Adrenal gland (tissue), 12 donors: Measurements from ENCODE around the gene WIPF3. TPM values are rescaled to one million over a fixed set of nuclear protein-coding genes. Genes with fewer than 3 reads are reported as not detected.

Source experiments
- DNase-seq, 7 donors: peaks; one replicate each; pipeline ENCODE4 v3.0.0-alpha.2; 2019 to 2020
- H3K27ac ChIP-seq, 5 donors: fragments of 200-600 bp; sonication (generic) in 4 of 5; 1 replicate in 3 of 5; 2 replicates in 2 of 5; pipeline versions ENCODE4 v1.5.1 to v1.8.0; 2016 to 2020; ENCODE audit warnings: mild to moderate bottlenecking in 1 of 5
- H3K27me3 ChIP-seq: fragments of 200-600 bp; 2 replicates; pipeline ENCODE4 v1.8.0; 2021
- H3K36me3 ChIP-seq, 2 donors: fragments of 200-600 bp; replicated peaks in 1 of 2; 1 replicate in 1 of 2; 2 replicates in 1 of 2; pipeline versions ENCODE4 v1.5.1 to v1.8.0; 2018 to 2022
- H3K4me1 ChIP-seq, 2 donors: fragments of 200-600 bp; replicated peaks in 1 of 2; 1 replicate in 1 of 2; 2 replicates in 1 of 2; pipeline versions ENCODE4 v1.5.1 to v1.8.0; 2018 to 2021
- H3K4me3 ChIP-seq, 4 donors: fragments of 200-600 bp; sonication (generic) in 3 of 4; one replicate each; pipeline ENCODE4 v1.5.1; 2016 to 2018
- H3K9me3 ChIP-seq, 3 donors: fragments of 200-600 bp; sonication (generic) in 1 of 3; replicated peaks in 1 of 3; 1 replicate in 2 of 3; 2 replicates in 1 of 3; pipeline versions ENCODE4 v1.5.1 to v1.8.0; 2016 to 2021
- POLR2A ChIP-seq, 2 donors: fragments of 450-650 bp; IDR thresholded peaks; one replicate each; pipeline ENCODE4 v1.6.1; 2017; ENCODE audit warnings: antibody characterized with exemption in 2 of 2, mild to moderate bottlenecking in 2 of 2, moderate library complexity in 1 of 2
- WGBS, 4 donors: extraction: QIAGEN DNeasy Blood & Tissue Kit in 2 of 4; methylation state at CpG; one replicate each; pipeline versions ENCODE4 v1.1.5 to v1.1.7; 2013 to 2017; 5-methylcytosine and 5-hydroxymethylcytosine counted together
- intact Hi-C, 2 donors: fragments of 100-400 bp; cut with DNase I; formaldehyde crosslinking; loops; one replicate each; pipeline versions ENCODE4 v1.14.1 to v1.15.0; 2022 to 2023
- polyA plus RNA-seq, 3 donors: library from polyadenylated mRNA; stranded (reverse); fragments of 200-250 nt in 2 of 3; fragments of 350-450 nt in 1 of 3; fragmentation: Illumina TruSeq in 1 of 3; extraction: RNeasy Lipid Tissue Mini Kit (QIAGEN cat#74804) in 1 of 3; gene quantifications; one replicate each; pipeline ENCODE4 v1.2.3, GENCODE V29; 2013 to 2014
- total RNA-seq, 9 donors: library from RNA; depleted of rRNA in 4 of 9; stranded (reverse); fragments of >200 nt in 4 of 9; fragments of 120-200 nt in 1 of 9; fragmentation: NEBNext Ultra II Directional in 1 of 9; extraction: Animal tissue kit (Norgen Biotek cat#: 25700) in 1 of 9; gene quantifications; one replicate each; pipeline versions ENCODE4 v1.1.0 to v1.2.4, GENCODE V29; 2013 to 2023
- TF ChIP-seq, protein P1 (sequence below), 6 experiments: fragments of 450-650 bp in 4 of 6; fragments of 200-600 bp in 2 of 6; sonication (generic) in 1 of 6; IDR thresholded peaks; 1 replicate in 5 of 6; 2 replicates in 1 of 6; pipeline versions ENCODE4 v1.5.1 to v1.8.0; 2016 to 2021; ENCODE audit warnings: antibody characterized with exemption in 6 of 6, mild to moderate bottlenecking in 2 of 6, moderate library complexity in 1 of 6
- donor health status: healthy with polysubstance abuse.
- donor health status: Bipolar disorder and iron deficiency.
- donor health status: DM: yes; HTN: yes; CAD: no.
- donor health status: DM: no; HTN: no; CAD: no.
- donor health status: DM: no; HTN: no; CAD: no.
- donor health status: DM: yes; HTN: yes; CAD: no.

WIPF3 gene
- total and polyA plus RNA-seq, 12 donors: 0.50 to 16.0 (median 5.2) TPM

DNA sequence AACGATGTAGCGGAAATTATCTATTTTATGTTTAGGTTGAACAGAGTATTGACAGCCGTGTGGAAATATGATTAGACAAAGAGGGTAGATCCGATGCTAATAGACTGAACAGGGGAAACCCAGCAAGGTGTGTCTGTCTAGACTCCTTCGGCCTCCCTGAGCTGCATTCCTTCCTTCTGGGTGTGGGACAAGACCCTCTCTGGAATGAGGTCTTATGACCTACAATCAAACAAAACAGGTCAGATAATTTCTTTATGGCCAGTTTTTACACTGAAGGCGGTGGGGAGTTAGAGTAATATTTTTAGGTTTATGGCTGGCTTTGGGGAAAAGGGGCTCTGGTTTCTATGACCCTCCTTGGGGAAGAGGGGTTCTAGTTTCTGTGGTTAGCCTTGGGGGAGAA lies 41.2 kb downstream of the WIPF3 start:
- intact Hi-C loops: no loop called here
- H3K36me3 ChIP-seq: no peaks in the 10 kb centered on the region
- no peaks in the 10 kb centered on the region for H3K4me1 ChIP-seq
- H3K4me3 ChIP-seq: no peak overlapping the region
- H3K9me3 ChIP-seq: no peaks in the 10 kb centered on the region
- TF ChIP-seq POLR2A (IDR thresholded peaks at IDR 0.05): no peak
- TF ChIP-seq, protein P1, sequence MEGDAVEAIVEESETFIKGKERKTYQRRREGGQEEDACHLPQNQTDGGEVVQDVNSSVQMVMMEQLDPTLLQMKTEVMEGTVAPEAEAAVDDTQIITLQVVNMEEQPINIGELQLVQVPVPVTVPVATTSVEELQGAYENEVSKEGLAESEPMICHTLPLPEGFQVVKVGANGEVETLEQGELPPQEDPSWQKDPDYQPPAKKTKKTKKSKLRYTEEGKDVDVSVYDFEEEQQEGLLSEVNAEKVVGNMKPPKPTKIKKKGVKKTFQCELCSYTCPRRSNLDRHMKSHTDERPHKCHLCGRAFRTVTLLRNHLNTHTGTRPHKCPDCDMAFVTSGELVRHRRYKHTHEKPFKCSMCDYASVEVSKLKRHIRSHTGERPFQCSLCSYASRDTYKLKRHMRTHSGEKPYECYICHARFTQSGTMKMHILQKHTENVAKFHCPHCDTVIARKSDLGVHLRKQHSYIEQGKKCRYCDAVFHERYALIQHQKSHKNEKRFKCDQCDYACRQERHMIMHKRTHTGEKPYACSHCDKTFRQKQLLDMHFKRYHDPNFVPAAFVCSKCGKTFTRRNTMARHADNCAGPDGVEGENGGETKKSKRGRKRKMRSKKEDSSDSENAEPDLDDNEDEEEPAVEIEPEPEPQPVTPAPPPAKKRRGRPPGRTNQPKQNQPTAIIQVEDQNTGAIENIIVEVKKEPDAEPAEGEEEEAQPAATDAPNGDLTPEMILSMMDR (IDR thresholded peaks at IDR 0.05): no peak
- DNase-seq: no peak
- no peaks in the 10 kb centered on the region for H3K27me3 ChIP-seq
- 91 to 96% (median 94%) methylated on average over 6 of the region's 6 CpGs for WGBS, 4 donors
- H3K27ac ChIP-seq: no peak overlapping the region

DNA sequence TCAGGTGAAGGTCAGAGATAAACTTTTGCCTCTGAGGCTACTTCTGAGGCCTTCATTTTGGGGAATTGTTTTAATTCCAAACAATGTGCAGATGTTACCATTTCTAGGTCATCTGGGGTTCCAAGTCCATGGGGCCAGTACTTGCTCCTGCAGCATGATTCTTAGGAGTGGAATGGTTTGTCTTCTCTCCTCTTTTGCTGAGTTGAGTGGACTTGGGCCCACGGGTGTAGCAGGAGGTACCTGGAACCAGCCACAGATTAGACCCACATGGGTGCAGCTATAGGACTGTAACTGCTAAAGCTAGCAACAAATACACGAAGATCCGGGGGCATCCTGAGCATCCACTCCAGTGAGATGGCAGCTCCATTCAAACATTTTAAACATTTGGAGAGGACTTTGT lies 41.6 kb downstream of the WIPF3 start:
- no peak overlapping the region for H3K4me3 ChIP-seq
- TF ChIP-seq, protein P1 (IDR thresholded peaks at IDR 0.05): no peak
- no peak for TF ChIP-seq POLR2A (IDR thresholded peaks at IDR 0.05)
- DNase-seq: no peak
- intact Hi-C loops: no loop called here
- H3K36me3 ChIP-seq: no peaks in the 10 kb centered on the region
- 80 to 94% (median 92%) methylated on average over 1 to 3 of the region's 3 CpGs for WGBS, 4 donors
- H3K4me1 ChIP-seq: no peaks in the 10 kb centered on the region
- H3K9me3 ChIP-seq: no peaks in the 10 kb centered on the region
- H3K27me3 ChIP-seq: no peaks in the 10 kb centered on the region
- H3K27ac ChIP-seq: no peak overlapping the region

DNA sequence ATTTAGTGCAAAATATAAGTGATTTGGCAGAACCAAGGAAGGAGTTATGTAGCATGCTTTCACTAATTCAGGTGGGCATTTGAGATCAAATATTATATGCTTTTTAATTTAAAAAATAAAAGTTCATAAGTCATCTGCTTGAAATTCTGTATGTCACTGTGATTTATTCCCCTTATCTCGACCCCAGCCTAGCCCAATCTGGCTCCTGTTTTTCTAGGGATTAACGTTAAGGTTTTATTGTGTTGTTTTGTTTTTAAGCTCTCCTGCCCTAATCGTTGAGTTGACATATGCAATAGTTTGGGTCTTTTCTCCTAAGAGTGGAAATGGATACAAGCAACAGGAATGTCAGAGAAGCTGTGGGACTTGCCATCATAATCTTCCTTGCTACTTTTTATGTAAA lies 42.6 kb downstream of the WIPF3 start:
- no peak overlapping the region for H3K4me3 ChIP-seq
- H3K4me1 ChIP-seq: no peaks in the 10 kb centered on the region
- intact Hi-C loops: no loop called here
- H3K36me3 ChIP-seq: no peaks in the 10 kb centered on the region
- no peaks in the 10 kb centered on the region for H3K9me3 ChIP-seq
- 38 to 42% (median 40%) methylated on average over 3 of the region's 3 CpGs for WGBS, 4 donors
- TF ChIP-seq POLR2A (IDR thresholded peaks at IDR 0.05): no peak
- TF ChIP-seq, protein P1 (IDR thresholded peaks at IDR 0.05): no peak
- no peaks in the 10 kb centered on the region for H3K27me3 ChIP-seq
- H3K27ac ChIP-seq: no peak overlapping the region
- DNase-seq: no peak

DNA sequence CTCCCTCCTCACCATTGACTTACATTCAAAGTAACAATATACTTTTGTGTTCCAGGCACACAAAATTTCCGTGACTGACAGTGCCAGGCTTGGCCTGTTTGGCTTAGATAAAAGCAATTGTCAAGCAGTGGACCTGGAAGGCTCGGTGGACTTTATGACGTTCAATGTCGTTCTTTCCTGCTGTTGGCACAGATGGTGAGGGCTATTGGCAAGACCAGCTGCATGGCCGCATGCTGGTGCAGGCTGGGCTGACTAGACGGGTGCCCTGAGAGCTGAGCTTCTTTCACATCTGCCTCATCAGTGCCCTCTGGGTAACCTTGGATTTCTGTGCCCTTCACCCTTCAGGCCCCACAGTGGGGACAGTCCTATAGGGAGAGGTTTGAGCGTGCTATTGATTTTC lies 45.2 kb downstream of the WIPF3 start:
- Histone ChIP-seq H3K27ac (no peak overlapping the region), H3K4me1 (no peaks in the 10 kb centered on the region), H3K36me3 (no peaks in the 10 kb centered on the region), H3K9me3 (no peaks in the 10 kb centered on the region), H3K27me3 (no peaks in the 10 kb centered on the region), H3K4me3 (no peak overlapping the region)
- no peak for DNase-seq
- intact Hi-C loops: no loop called here
- 87 to 88% (median 87%) methylated on average over 7 of the region's 7 CpGs for WGBS, 4 donors
- no peak for TF ChIP-seq POLR2A (IDR thresholded peaks at IDR 0.05)
- TF ChIP-seq, protein P1 (IDR thresholded peaks at IDR 0.05): no peak
